HUES48 (cell line): ENCODE measurements around the gene PCSK1N.

ENCODE experiments used
- H3K27ac ChIP-seq: one replicate; pipeline ENCODE4 v1.7.0; 2013; ENCODE audit warnings: low read depth, low read length, inconsistent platforms
- H3K27me3 ChIP-seq: 2 replicates; pipeline ENCODE4 v1.6.1; 2013; ENCODE audit warnings: mild to moderate bottlenecking, low read length; ENCODE audit not compliant: control insufficient read depth, insufficient read depth
- H3K36me3 ChIP-seq: 2 replicates; pipeline ENCODE4 v1.6.1; 2013; ENCODE audit warnings: low read length; ENCODE audit not compliant: control insufficient read depth, insufficient read depth
- H3K4me1 ChIP-seq: 2 replicates; pipeline ENCODE4 v1.6.1; 2013; ENCODE audit warnings: mild to moderate bottlenecking, low read length; ENCODE audit not compliant: control insufficient read depth, insufficient read depth
- H3K4me3 ChIP-seq: 2 replicates; pipeline ENCODE4 v1.5.1; 2013; ENCODE audit warnings: mild to moderate bottlenecking, low read depth, low read length
- H3K9ac ChIP-seq: 2 replicates; pipeline ENCODE4 v1.6.1; 2013; ENCODE audit warnings: mild to moderate bottlenecking, low read depth, low read length, moderate library complexity
- H3K9me3 ChIP-seq: 2 replicates; pipeline ENCODE4 v1.6.1; 2013; ENCODE audit warnings: low read length; ENCODE audit not compliant: control insufficient read depth, insufficient read depth

Gene PCSK1N

DNA sequence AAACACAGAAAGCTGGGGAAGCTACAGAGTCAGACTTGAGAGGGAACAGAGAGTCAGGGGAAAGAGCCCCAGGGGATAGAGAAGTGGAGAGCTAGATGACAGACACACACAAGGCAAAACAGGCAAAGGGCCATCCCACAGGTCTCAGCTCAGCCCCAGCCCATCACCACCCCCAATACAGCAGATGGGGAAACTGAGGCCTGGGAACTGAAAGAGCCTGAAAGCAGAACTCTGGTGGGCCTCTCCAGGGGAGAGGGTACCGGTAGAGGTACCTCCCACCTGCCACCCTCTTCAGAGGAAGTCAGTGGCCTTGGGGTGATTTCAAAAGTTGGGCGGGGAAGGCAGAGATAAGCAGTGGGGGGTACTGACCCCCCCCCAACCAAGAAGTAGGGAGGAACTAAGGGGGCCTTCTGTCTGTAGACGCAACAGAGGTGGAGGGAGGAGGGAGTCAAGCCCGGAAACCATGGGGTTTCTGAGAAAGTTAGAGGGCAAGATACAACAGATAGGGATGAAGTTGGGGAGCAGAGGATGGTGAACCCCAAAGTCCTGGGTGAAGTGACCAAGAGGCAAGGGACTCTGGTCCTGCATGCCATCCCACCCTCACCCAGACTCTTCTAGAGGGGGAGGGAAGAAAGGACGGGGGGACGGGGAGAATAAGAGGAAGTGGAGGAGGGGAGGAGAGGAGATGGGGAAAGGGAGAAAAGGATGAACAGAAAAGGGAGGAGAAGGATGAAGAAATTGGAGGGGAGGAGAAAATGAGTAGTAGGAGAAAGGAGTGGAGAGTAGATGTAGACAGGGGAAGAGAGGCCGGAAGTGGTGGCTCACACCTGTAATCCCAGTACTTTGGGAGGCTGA, 45.8 kb downstream of the PCSK1N start:
- Histone ChIP-seq H3K36me3 (no peaks in the 10 kb centered on the region), H3K27ac (no peak overlapping the region), H3K4me3 (no peak overlapping the region), H3K9ac (no peak overlapping the region), H3K4me1 (no peaks in the 10 kb centered on the region), H3K27me3 (no peaks in the 10 kb centered on the region), H3K9me3 (peaks cover 13% of the 10 kb centered on the region; the same call in 1 of the 2 replicates)

DNA sequence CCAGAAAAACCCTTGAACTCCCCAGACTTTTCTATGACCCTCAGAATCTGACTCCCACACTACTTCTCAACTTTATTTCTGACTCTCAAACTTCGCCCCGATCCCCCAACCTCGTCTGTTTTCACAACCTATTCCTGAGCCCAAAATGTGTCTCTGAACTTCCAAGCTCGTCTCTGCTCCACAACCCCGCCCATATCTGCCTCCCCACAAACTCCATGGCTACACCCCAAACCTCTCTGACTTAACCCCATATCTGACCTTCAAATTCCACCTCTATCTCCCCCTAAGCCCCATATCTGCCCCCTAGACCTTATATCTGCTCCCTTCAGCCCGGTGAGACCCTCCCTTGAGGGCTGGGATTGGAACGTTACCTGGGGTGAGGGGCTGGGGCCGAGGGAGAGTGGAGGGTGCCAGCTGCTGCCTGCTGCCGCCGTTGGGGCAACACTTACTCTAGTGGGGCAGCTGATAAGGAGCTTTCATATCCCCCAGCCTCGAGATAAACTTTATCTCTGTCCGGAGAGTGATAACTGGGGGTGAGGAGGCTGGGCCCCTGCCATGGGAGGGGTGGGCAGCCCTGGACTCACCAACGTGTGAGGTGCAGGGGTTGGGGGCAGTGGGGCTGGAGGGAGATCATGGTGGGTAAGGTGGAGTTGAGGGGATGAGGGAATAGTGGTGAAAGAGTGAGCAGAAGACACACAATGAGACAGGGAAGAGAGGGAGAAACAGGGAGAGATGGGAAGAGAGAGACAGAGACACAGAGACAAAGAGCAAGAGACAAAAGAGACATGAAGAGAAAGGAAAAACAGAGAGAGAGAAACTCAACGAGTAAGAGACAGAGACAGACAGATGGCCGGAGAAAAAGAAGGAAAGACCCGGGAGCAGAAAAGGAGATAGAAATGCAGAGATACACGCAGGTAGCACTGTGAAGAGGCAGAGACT, 47.6 kb downstream of the PCSK1N start:
- Histone ChIP-seq H3K27ac (no peak overlapping the region), H3K9me3 (peaks cover 18% of the 10 kb centered on the region; the same call in 1 of the 2 replicates), H3K9ac (no peak overlapping the region), H3K27me3 (no peaks in the 10 kb centered on the region), H3K4me1 (no peaks in the 10 kb centered on the region), H3K36me3 (no peaks in the 10 kb centered on the region), H3K4me3 (no peak overlapping the region)

DNA sequence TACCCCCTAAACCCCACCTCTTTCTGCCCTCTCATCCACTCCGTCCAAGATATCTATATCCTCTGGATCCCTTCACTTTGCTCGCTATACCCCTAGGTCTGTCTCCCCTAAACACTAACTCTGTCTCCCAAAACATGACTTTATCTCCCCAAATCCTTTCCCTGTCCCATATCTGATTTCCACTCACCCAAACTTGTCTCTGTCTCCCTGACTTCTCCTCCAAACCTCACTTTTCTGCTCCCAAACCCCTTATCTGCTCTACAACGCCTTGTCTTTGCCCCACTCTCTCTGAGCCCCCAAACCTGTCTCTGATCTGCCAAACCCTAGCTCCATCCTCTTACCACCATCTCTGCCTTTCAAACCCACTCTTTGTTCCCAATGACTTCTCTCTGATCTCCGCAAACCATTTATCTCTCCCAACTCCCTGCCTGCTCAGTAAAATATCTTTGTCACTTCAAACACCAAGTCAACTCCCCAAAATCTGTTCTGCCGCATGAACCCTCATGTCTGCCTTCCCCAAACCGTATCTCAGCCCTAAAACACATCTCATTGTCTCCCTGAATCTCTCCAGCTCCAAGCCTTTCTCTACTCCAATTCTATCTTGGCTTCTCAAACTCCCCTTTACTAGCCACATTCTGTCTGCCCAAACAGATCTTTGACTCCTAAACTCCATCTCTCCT, 48.4 kb downstream of the PCSK1N start:
- peaks cover 24% of the 10 kb centered on the region for H3K9me3 ChIP-seq
- H3K9ac ChIP-seq: no peak overlapping the region
- H3K4me1 ChIP-seq: no peaks in the 10 kb centered on the region
- no peak overlapping the region for H3K27ac ChIP-seq
- H3K27me3 ChIP-seq: no peaks in the 10 kb centered on the region
- H3K36me3 ChIP-seq: no peaks in the 10 kb centered on the region
- no peak overlapping the region for H3K4me3 ChIP-seq

DNA sequence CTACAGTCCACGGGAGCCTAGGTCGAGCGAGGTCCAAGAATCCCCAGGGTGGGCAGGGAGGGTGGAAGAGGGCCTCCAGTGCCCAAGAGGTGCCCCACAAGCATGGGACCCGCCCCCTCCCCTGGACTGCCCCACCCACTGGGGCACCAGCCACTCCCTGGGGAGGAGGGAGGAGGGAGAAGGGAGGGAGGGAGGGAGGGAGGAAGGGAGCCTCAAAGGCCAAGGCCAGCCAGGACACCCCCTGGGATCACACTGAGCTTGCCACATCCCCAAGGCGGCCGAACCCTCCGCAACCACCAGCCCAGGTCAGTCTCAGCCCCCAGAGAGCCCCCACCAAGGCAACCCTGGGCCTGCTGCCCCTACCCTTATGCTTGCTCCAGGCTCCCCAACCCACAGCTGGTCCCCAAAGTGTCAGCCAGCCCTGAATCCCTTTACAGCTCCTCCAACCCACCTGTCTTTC, 49.0 kb downstream of the PCSK1N start, which contains the start of gene GATA1:
TSS of gene GATA1 (plus strand) at position 250 of the 460 bp plus-strand sequence. CDS start 4,520 bp downstream, outside the sequence.
- Histone ChIP-seq H3K4me3 (no peak within 1 kb of the TSS), H3K4me1 (no peaks in the 10 kb centered on the region), H3K9ac (no peak within 1 kb of the TSS)

DNA sequence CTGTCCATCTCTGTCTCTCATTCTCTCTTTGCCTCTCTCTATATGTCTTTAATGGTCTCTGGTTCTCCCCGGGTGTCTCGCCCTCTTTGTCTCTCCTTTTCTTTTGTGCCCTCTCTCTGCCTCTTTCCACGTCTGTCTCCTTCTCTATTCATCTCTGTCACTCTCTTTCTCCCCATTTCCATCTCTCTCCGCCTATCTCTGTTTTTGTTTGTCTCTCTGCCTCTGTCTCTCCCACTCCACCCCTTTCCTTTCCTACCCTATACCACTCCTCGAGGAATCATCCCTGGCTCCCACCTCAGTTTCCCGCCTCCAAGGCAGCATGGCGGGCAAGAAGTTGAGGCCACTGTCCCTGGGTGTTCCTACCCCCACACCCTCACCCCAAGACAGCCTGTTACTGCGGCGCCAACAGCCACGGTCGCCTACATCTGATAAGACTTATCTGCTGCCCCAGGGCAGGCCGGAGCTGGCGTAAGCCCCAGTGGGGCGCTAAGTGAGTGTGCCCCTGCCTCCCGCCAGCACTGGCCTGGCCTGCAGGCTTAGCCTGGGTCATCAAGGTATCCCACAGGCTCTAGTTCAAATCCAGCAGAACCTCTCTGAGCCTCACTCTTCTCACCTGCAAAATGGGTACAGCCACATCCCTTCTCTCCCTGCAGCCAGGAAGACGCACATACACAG, 49.7 kb downstream of the PCSK1N start:
- H3K4me1 ChIP-seq: no peaks in the 10 kb centered on the region
- peaks cover 24% of the 10 kb centered on the region for H3K9me3 ChIP-seq
- H3K36me3 ChIP-seq: no peaks in the 10 kb centered on the region
- H3K27ac ChIP-seq: no peak overlapping the region
- H3K4me3 ChIP-seq: no peak overlapping the region
- no peaks in the 10 kb centered on the region for H3K27me3 ChIP-seq
- no peak overlapping the region for H3K9ac ChIP-seq

More for the DNA sequence above, 49.0 kb downstream of the PCSK1N start, which contains the start of gene GATA1:
- no peak within 1 kb of the TSS for H3K27ac ChIP-seq
- peaks cover 24% of the 10 kb centered on the region for H3K9me3 ChIP-seq
- no peaks in the 10 kb centered on the region for H3K27me3 ChIP-seq
- no peaks in the 10 kb centered on the region for H3K36me3 ChIP-seq

DNA sequence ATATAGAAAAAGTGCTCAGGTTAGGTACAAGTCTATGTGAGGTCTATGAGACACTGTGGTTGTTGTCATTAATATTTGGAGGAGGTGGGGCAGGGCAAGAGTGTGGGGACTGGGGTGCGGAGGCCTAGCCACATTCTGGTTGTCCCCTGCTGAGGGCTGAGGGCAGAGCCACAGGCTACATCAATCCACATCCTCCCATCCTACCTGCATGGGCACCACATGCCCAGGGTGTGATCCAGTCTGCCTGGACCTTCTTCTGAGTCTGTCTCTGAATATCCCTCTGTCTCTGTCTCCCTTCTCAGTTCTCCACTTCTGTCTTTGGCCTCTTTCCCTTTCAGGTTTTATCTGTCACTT, 50.2 kb downstream of the PCSK1N start:
- peaks cover 25% of the 10 kb centered on the region for H3K9me3 ChIP-seq
- H3K4me3 ChIP-seq: no peak overlapping the region
- H3K36me3 ChIP-seq: no peaks in the 10 kb centered on the region

DNA sequence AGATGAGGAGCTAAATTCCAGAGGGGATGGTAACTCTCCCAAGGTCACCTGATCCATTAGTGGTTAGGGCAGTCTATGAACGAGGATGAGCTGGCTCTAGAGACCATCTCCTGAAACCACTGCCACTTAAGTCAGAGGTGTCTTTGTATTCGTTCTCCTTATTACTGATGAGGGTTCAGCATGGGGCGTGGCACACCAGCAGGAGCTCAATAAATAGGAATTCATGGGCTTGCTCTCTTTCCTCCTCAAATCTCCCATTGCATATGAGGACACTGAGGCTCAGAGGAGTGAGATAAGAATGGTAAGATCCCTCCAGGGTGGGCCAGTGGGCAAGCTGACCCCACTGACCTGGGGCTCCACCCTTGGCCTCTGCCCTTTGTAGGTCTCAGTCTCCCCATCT, 50.7 kb downstream of the PCSK1N start:
- Histone ChIP-seq H3K4me3 (no peak overlapping the region), H3K9me3 (peaks cover 27% of the 10 kb centered on the region), H3K4me1 (no peaks in the 10 kb centered on the region), H3K9ac (no peak overlapping the region), H3K27ac (no peak overlapping the region), H3K36me3 (no peaks in the 10 kb centered on the region), H3K27me3 (no peaks in the 10 kb centered on the region)

More for the DNA sequence above, 50.2 kb downstream of the PCSK1N start:
- no peaks in the 10 kb centered on the region for H3K4me1 ChIP-seq
- no peaks in the 10 kb centered on the region for H3K27me3 ChIP-seq
- no peak overlapping the region for H3K27ac ChIP-seq
- no peak overlapping the region for H3K9ac ChIP-seq

DNA sequence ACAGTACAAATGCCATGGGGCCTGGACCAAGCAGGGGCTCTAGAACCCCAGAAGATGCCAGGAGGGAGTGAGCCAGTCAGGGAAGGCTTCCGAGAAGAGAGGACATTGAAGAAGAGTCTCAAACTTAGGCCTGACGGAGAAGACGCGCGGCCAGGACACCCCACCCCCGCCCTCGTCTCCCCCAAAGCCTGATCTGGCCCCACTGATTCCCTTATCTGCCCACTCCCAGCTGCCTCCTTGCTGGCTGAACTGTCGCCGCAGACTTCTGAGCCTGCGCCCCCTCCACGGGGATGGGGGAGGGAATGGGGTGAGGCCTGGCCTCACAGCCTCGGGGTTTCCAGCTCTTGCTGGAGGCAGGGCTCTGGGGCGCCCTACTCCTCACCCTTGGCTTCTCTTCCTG, 52.6 kb downstream of the PCSK1N start:
- Histone ChIP-seq H3K27me3 (no peaks in the 10 kb centered on the region), H3K27ac (no peak overlapping the region)

DNA sequence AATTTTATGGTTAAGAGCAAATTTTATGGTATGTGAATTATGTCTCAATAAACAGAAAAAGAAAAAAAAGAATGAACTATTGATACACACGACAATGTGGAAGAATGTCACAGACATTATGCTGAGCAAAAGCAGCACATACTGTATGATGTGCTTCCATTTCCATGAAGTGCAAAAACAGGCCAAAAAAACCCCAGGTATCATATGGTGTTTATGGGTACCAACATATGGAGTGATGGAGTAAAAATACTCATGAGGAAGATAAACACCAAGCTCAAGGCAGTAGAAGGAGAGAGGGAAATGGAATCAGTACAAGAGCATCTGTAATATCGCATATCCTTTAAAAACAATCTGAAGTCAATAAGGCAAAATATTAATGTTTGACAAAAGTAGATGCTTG, 53.2 kb downstream of the PCSK1N start:
- Histone ChIP-seq H3K27me3 (no peaks in the 10 kb centered on the region), H3K9ac (no peak overlapping the region), H3K4me3 (no peak overlapping the region), H3K36me3 (no peaks in the 10 kb centered on the region), H3K9me3 (peaks cover 38% of the 10 kb centered on the region), H3K27ac (no peak overlapping the region), H3K4me1 (no peaks in the 10 kb centered on the region)

More for the DNA sequence above, 52.6 kb downstream of the PCSK1N start:
- Histone ChIP-seq H3K9me3 (peaks cover 33% of the 10 kb centered on the region), H3K9ac (no peak overlapping the region), H3K4me1 (no peaks in the 10 kb centered on the region), H3K4me3 (no peak overlapping the region), H3K36me3 (no peaks in the 10 kb centered on the region)

DNA sequence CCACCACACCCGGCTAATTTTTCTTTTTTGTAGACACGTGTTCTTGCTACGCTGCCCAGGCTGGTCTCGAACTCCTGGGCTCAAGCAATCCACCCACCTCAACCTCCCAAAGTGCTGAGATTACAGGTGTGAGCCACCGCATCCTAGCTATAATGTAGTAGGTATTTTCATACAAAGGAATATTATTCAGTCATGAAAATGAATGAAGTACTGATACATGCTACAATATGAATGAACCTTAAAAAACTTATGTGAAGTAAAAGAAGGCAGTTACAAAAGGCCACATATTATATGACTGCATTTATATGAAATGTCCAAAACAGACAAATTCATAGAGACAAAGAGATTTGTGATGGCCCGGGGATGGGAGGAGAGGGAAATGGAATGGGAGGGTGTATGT, 53.7 kb downstream of the PCSK1N start:
- Histone ChIP-seq H3K4me1 (no peaks in the 10 kb centered on the region), H3K9ac (no peak overlapping the region), H3K27ac (no peak overlapping the region), H3K27me3 (no peaks in the 10 kb centered on the region), H3K36me3 (no peaks in the 10 kb centered on the region), H3K4me3 (no peak overlapping the region), H3K9me3 (peaks cover 37% of the 10 kb centered on the region)
